Stimulated activated CD8-positive, alpha-beta memory T cell treated with anti-CD3 and anti-CD28 coated beads, Interleukin-12 subunit alpha, Interleukin-12 subunit beta, amount 100 ng/mL, for 1 hour (primary cell): ENCODE results near the gene CABP1.
"Not testable (repeated sequence)": the region's sequence is repeated elsewhere in the genome, so short reads cannot be mapped to it uniquely, and the experiment has no call there.

Experiments used
- DNase-seq: peaks from one replicate; pipeline ENCODE4 v3.0.0-alpha.2; 2020; ENCODE audit warnings: low read depth

The CABP1 gene

GRCh38 chr12:120639771-120640721, at the start of gene CABP1:
CABP1 (plus strand) TSS chr12:120640626; CDS start chr12:120640686, 60 bp downstream.
- peak; percentile 46 for DNase-seq

- no peak for DNase-seq
These were observed 49.6 kb upstream of the CABP1 start for GRCh38 chr12:120590741-120591407.

GRCh38 chr12:120592121-120593049, 48.0 kb upstream of the CABP1 start:
- DNase-seq, result no peak

- DNase-seq, result no peak
These were observed 43.5 kb upstream of the CABP1 start for GRCh38 chr12:120596901-120597300.

GRCh38 chr12:120597861-120598260, 42.6 kb upstream of the CABP1 start:
- DNase-seq, result no peak

GRCh38 chr12:120598674-120599463, 41.6 kb upstream of the CABP1 start:
- no peak for DNase-seq

GRCh38 chr12:120599672-120600552, 40.5 kb upstream of the CABP1 start:
- no peak for DNase-seq

GRCh38 chr12:120602416-120602815, 38.0 kb upstream of the CABP1 start:
- not testable (repeated sequence) for DNase-seq

GRCh38 chr12:120610560-120610959, 29.9 kb upstream of the CABP1 start:
- no peak for DNase-seq

GRCh38 chr12:120611534-120611933, 28.9 kb upstream of the CABP1 start:
- DNase-seq, result not testable (repeated sequence)

GRCh38 chr12:120614848-120615247, 25.6 kb upstream of the CABP1 start:
- no peak for DNase-seq

- not testable (repeated sequence) for DNase-seq
These were observed 23.2 kb upstream of the CABP1 start for GRCh38 chr12:120617193-120617592.

GRCh38 chr12:120617767-120618166, 22.7 kb upstream of the CABP1 start:
- DNase-seq, result not testable (repeated sequence)

GRCh38 chr12:120618954-120619615, 21.3 kb upstream of the CABP1 start:
- no peak for DNase-seq

GRCh38 chr12:120620624-120621023, 19.8 kb upstream of the CABP1 start:
- no peak for DNase-seq

GRCh38 chr12:120625557-120626419, 14.6 kb upstream of the CABP1 start:
- no peak for DNase-seq

- DNase-seq, result no peak
These were observed 11.5 kb upstream of the CABP1 start for GRCh38 chr12:120628919-120629318.

- no peak for DNase-seq
These were observed 10.1 kb upstream of the CABP1 start for GRCh38 chr12:120630104-120630892.
